Kidney (tissue), 14 donors: ENCODE measurements around the gene ALDH4A1. TPM values are rescaled to one million over a fixed set of nuclear protein-coding genes. Genes with fewer than 3 reads are reported as not detected.
"Not testable (repeated sequence)": the region's sequence is repeated elsewhere in the genome, so short reads cannot be mapped to it uniquely, and the experiment has no call there.

Experiments used
- DNase-seq, 5 donors: peaks; one replicate each; pipeline ENCODE4 v3.0.0-alpha.2; 2013 to 2020
- FAIRE-seq: peaks from 2 replicates; lab custom pipeline; 2012; peaks lifted over from hg19 to GRCh38; lab: Jason Lieb, UNC
- H3K27ac ChIP-seq, 2 donors: one replicate each; pipeline ENCODE4 v1.7.0; 2013; ENCODE audit warnings: low read depth in 2 of 2, low read length in 2 of 2, inconsistent platforms in 1 of 2
- H3K27me3 ChIP-seq: one replicate; pipeline ENCODE4 v1.7.1; 2013; ENCODE audit warnings: low read length, inconsistent platforms; ENCODE audit not compliant: control insufficient read depth, insufficient read depth
- H3K36me3 ChIP-seq, 3 donors: one replicate each; pipeline versions ENCODE4 v1.7.0 to v1.7.1; 2013; ENCODE audit warnings: low read length in 3 of 3, control low read depth in 1 of 3, inconsistent platforms in 1 of 3; ENCODE audit not compliant: insufficient read depth in 3 of 3, control insufficient read depth in 2 of 3
- H3K4me1 ChIP-seq, 3 donors: one replicate each; pipeline versions ENCODE4 v1.7.0 to v1.7.1; 2013; ENCODE audit warnings: low read length in 3 of 3, inconsistent platforms in 1 of 3, low read depth in 1 of 3; ENCODE audit not compliant: control insufficient read depth in 2 of 3, insufficient read depth in 2 of 3
- H3K4me3 ChIP-seq, 3 donors: one replicate each; pipeline versions ENCODE4 v1.7.0 to v1.8.1; 2013; ENCODE audit warnings: low read length in 3 of 3, control low read depth in 1 of 3, inconsistent platforms in 1 of 3
- H3K9ac ChIP-seq, 3 donors: one replicate each; pipeline versions ENCODE4 v1.7.0 to v1.7.1; 2013; ENCODE audit warnings: low read length in 3 of 3, control low read depth in 1 of 3, inconsistent platforms in 1 of 3
- H3K9me3 ChIP-seq, 3 donors: one replicate each; pipeline versions ENCODE4 v1.7.0 to v1.7.1; 2013; ENCODE audit warnings: low read length in 3 of 3, control low read depth in 1 of 3, inconsistent platforms in 1 of 3; ENCODE audit not compliant: control insufficient read depth in 2 of 3, insufficient read depth in 1 of 3
- intact Hi-C: fragments of 100-400 bp; cut with DNase I; formaldehyde crosslinking; loops from one replicate; pipeline ENCODE4 v1.11.1; 2022
- polyA plus RNA-seq: library from polyadenylated mRNA; stranded (reverse); fragments of 350-450 nt; fragmentation: Illumina TruSeq; extraction: RNeasy Lipid Tissue Mini Kit (QIAGEN cat#74804); gene quantifications from one replicate; pipeline ENCODE4 v1.2.3, GENCODE V29; 2014; ENCODE audit warnings: low read depth, low replicate concordance; ENCODE audit not compliant: insufficient read depth
- total RNA-seq: library from RNA; stranded (reverse); fragmentation: NEBNext Ultra II Directional; extraction: Animal tissue kit (Norgen Biotek cat#: 25700); gene quantifications from one replicate; pipeline ENCODE4 v1.2.1, GENCODE V29; 2021
- TF ChIP-seq, protein P1 (sequence below): IDR thresholded peaks from 3 replicates; pipeline ENCODE4 v1.5.1; 2012; ENCODE audit warnings: mild to moderate bottlenecking, moderate library complexity, borderline replicate concordance; ENCODE audit not compliant: insufficient read depth; ENCODE audit errors: extremely low read depth
- donor health status: control.
- donor health status: control.
- donor health status: control.
- donor health status: control.
- donor health status: control.
- donor health status: DM: yes; HTN: yes; CAD: no.
- donor health status: Normal renal cell carcinoma (clear cell type).

Gene ALDH4A1
- total and polyA plus RNA-seq, 2 donors from 2014 or later = 49.3 to 352 TPM

DNA sequence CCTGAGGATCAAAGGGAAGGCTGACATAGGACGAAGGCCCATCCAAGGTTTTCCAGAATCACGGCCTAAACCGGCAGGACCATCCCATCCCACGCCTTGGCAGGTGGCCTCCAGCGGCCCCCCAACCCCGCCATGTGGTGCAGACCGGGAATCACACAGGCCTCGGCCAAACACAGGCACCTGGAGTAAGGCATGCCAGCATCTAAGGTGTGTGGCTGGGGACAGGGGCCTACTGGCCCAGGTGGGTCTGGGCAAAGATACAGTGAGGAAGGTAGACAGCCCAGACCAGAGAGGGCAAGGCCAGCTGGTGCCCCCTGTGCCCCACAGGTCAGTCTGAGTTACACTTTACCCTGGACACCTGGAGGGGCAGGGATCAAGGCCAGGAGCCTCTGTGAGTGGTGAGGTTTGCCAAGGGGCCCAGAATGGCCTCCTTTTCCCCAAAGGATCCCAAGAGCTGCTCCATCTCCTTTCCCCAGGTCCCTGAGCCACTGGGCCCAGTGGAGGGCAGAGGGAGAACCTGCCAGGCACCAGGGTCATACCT is 30.2 kb downstream of the ALDH4A1 start:
- Histone ChIP-seq H3K27ac (no peak overlapping the region), H3K4me1 (no peaks in the 10 kb centered on the region), H3K9me3 (no peaks in the 10 kb centered on the region), H3K9ac (no peak overlapping the region), H3K27me3 (no peaks in the 10 kb centered on the region), H3K36me3 (peaks cover 0 to 40% (median 19%) of the 10 kb centered on the region in 3 donors), H3K4me3 (no peak overlapping the region)
- FAIRE-seq (no peak), DNase-seq (no peak)
- intact Hi-C loops = loop anchor here (10.0 kb wide), 1 partner anchor 267 kb away; no protein-coding TSS in a partner anchor
- TF ChIP-seq, protein P1, sequence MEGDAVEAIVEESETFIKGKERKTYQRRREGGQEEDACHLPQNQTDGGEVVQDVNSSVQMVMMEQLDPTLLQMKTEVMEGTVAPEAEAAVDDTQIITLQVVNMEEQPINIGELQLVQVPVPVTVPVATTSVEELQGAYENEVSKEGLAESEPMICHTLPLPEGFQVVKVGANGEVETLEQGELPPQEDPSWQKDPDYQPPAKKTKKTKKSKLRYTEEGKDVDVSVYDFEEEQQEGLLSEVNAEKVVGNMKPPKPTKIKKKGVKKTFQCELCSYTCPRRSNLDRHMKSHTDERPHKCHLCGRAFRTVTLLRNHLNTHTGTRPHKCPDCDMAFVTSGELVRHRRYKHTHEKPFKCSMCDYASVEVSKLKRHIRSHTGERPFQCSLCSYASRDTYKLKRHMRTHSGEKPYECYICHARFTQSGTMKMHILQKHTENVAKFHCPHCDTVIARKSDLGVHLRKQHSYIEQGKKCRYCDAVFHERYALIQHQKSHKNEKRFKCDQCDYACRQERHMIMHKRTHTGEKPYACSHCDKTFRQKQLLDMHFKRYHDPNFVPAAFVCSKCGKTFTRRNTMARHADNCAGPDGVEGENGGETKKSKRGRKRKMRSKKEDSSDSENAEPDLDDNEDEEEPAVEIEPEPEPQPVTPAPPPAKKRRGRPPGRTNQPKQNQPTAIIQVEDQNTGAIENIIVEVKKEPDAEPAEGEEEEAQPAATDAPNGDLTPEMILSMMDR = no peak

DNA sequence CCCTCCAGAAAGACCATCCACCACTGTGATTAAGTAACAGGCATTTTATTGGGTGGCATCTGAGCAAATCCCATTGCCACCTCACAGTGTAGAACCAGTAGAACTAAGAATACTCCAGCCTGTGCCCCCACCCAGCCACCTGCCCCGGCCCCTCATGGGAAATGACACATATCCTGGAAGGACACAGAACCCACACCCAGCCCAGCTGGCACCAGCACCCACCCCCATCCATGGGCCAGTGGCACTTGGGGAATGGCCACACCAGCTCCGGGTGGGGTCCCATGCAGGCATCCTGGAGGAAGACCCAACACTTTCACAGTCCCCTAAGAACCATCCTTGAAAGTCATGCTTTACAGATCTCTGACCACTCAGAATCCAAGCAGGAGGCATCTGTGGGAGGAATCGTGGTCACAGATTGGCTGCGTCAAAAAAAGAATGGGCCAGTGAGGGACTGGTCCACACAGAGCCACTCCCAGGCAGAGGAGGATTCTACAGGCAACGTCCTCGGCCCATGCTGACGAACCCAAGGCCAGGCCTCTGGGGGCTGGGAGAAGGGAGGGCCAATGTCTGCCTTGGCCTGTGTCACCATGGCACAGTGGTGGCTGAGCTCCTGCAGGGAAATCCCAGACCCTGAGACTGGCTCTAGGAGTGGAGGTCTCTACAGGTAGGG is 30.8 kb downstream of the ALDH4A1 start:
- Histone ChIP-seq H3K4me1 (no peaks in the 10 kb centered on the region), H3K4me3 (no peak overlapping the region), H3K27me3 (no peaks in the 10 kb centered on the region), H3K27ac (no peak overlapping the region), H3K9me3 (no peaks in the 10 kb centered on the region), H3K9ac (no peak overlapping the region), H3K36me3 (peaks cover 0 to 34% (median 15%) of the 10 kb centered on the region in 3 donors)
- FAIRE-seq (no peak), DNase-seq (no peak)
- TF ChIP-seq, protein P1 = no peak
- intact Hi-C loops = loop anchor here (10.0 kb wide), 1 partner anchor 267 kb away; no protein-coding TSS in a partner anchor

DNA sequence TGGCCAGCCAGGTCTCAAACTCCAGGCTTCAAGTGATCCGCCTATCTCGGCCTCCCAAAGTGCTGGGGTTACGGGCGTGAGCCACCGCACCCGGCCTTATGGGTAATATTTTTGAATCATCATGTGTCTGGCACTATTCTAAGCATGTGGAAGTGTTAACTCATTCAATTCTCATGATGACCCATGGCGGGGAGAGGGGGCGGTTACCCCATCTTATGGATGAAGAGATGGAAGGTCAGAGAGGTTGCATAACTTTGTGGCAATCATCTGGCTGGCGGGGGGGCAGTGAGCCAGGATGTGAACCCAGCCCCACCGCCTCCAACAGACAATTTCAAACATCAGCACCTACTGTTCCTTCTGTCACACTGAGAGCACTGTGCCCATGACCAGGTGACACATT is 31.4 kb downstream of the ALDH4A1 start:
- Histone ChIP-seq H3K9me3 (no peaks in the 10 kb centered on the region), H3K27ac (no peak overlapping the region), H3K4me1 (no peaks in the 10 kb centered on the region), H3K9ac (no peak overlapping the region), H3K4me3 (no peak overlapping the region), H3K27me3 (no peaks in the 10 kb centered on the region), H3K36me3 (peaks cover 0 to 29% (median 14%) of the 10 kb centered on the region in 3 donors)
- TF ChIP-seq, protein P1 = no peak
- no peak for FAIRE-seq
- DNase-seq = no peak
- intact Hi-C loops = loop anchor here (10.0 kb wide), 1 partner anchor 266 kb away; no protein-coding TSS in a partner anchor

DNA sequence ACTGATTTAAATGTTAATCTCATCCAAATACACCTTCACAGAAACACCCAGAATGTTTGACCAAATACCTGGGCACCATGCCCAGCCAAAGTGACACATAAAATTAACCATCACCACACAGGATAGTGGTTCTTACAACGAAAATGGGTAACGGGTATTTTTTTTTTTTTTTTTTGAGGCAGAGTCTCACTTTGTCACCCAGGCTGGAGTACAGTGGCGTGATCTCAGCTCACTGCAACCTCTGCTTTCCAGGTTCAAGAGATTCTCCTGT is 31.8 kb downstream of the ALDH4A1 start:
- not testable (repeated sequence) for H3K4me1 ChIP-seq, H3K27me3 ChIP-seq, H3K27ac ChIP-seq, H3K4me3 ChIP-seq, FAIRE-seq, H3K9ac ChIP-seq, DNase-seq, H3K9me3 ChIP-seq
- intact Hi-C loops = loop anchor here (10.0 kb wide), 1 partner anchor 266 kb away; no protein-coding TSS in a partner anchor
- peaks cover 0 to 25% (median 11%) of the 10 kb centered on the region in 3 donors for H3K36me3 ChIP-seq
